Measurements from ENCODE around the gene CMTM5. TPM values are rescaled to one million over a fixed set of nuclear protein-coding genes. Genes with fewer than 3 reads are reported as not detected.

CMTM5 gene
- polyA plus RNA-seq, 1 of the 3 experiments (the other 2 are of a cell fraction): 0.13 TPM

- no peaks in the 10 kb centered on the region; a peak in 1 of 4 replicates for H3K4me1 ChIP-seq (ENCODE audit: control insufficient read depth in 1 of 2, insufficient read depth in 2 of 2, low read depth in 1 of 2, low read length in 1 of 2)
- CTCF ChIA-PET: interaction anchor here (1.0 to 2.7 kb wide), 4 partner anchors 17 to 210 kb away, joined by 3 to 12 read pairs (median 4); partner anchors contain the start of gene SLC22A17
These were observed 20.0 kb downstream of the CMTM5 start for GRCh38 chr14:23396781-23397407.

More at GRCh38 chr14:23396781-23397407, 20.0 kb downstream of the CMTM5 start:
- H3K27me3 ChIP-seq (ENCODE audit: insufficient read depth): peaks cover 37% of the 10 kb centered on the region
- H4K20me1 ChIP-seq (ENCODE audit: insufficient read depth): no peaks in the 10 kb centered on the region
- no peaks in the 10 kb centered on the region for H3K9me2 ChIP-seq
- no peaks in the 10 kb centered on the region for H3K36me3 ChIP-seq (replicated peaks in 1 of 2; ENCODE audit: control insufficient read depth in 1 of 2, insufficient read depth in 2 of 2, low read length in 1 of 2)
- H3K9ac ChIP-seq: no peak overlapping the region
- H3F3A ChIP-seq (replicated peaks; ENCODE audit: insufficient read depth): no peaks in the 10 kb centered on the region
- H3K4me3 ChIP-seq (ENCODE audit: low read depth in 2 of 2, low read length in 1 of 2): no peak overlapping the region
- DNase-seq: no peak
- no peaks in the 10 kb centered on the region for H3K9me3 ChIP-seq
- H3K27ac ChIP-seq (ENCODE audit: low read depth in 2 of 2, low read length in 1 of 2): no peak overlapping the region
- no peak overlapping the region for H3K4me2 ChIP-seq
- H2AFZ ChIP-seq (ENCODE audit: low read depth): no peak overlapping the region
- 43% methylated on average over 5 of the region's 10 CpGs for WGBS (ENCODE audit: low lambda C conversion rate)
- no peaks in the 10 kb centered on the region for H3K79me2 ChIP-seq (ENCODE audit: insufficient read depth)
- TF ChIP-seq FOSL2 (IDR thresholded peaks at IDR 0.05; ENCODE audit: borderline replicate concordance, low read depth) (no peak), FOXJ3 (CRISPR knock-in tag; IDR thresholded peaks at IDR 0.05) (no peak), RCOR1 (IDR thresholded peaks at IDR 0.05; ENCODE audit: low read length) (no peak), RFX5 (IDR thresholded peaks at IDR 0.05; ENCODE audit: low read length) (no peak), EZH2phosphoT487 (IDR thresholded peaks at IDR 0.05; ENCODE audit: borderline replicate concordance, low read depth) (no peak), FOXM1 (IDR thresholded peaks at IDR 0.05; ENCODE audit: low read depth) (no peak), POLR2AphosphoS5 (IDR thresholded peaks at IDR 0.05; ENCODE audit: low read depth, low read length) (no peak), CTCF (IDR thresholded peaks at IDR 0.05) (no peak), USF1 (IDR thresholded peaks at IDR 0.05; ENCODE audit: borderline replicate concordance, low read depth) (no peak), MXI1 (IDR thresholded peaks at IDR 0.05; ENCODE audit: low read depth, low read length) (no peak), PBX3 (IDR thresholded peaks at IDR 0.05) (no peak), ELF1 (IDR thresholded peaks at IDR 0.05) (no peak), IRF3 (IDR thresholded peaks at IDR 0.05; ENCODE audit: low read depth, low read length) (no peak), USF2 (IDR thresholded peaks at IDR 0.05; ENCODE audit: borderline replicate concordance, low read depth, low read length) (no peak), JUND (IDR thresholded peaks at IDR 0.05) (no peak), EP300 (IDR thresholded peaks at IDR 0.05; ENCODE audit: borderline replicate concordance in 1 of 2, low read depth in 1 of 2, low read length in 1 of 2) (no peak), MAX (IDR thresholded peaks at IDR 0.05; ENCODE audit: low read depth) (no peak), RAD21 (IDR thresholded peaks at IDR 0.05; ENCODE audit: low read length) (no peak)
- POLR2A ChIA-PET: no interaction called here
